Measurements from ENCODE around the gene SEPHS2. TPM values are rescaled to one million over a fixed set of nuclear protein-coding genes. Genes with fewer than 3 reads are reported as not detected.
A peak's percentile ranks its signal among the peaks of the same experiment; 100 is the strongest.
"Not testable (repeated sequence)": the region's sequence is repeated elsewhere in the genome, so short reads cannot be mapped to it uniquely, and the experiment has no call there.

SEPHS2 gene
- total and polyA plus RNA-seq, 8 donors = 28.4 to 64.0 (median 32.2) TPM

- H3K27ac ChIP-seq = no peak overlapping the region
- H3K9me3 ChIP-seq = no peaks in the 10 kb centered on the region
- H3K36me3 ChIP-seq = peaks cover 0 to 17% of the 10 kb centered on the region in 2 donors
- no peak for DNase-seq
- no peak overlapping the region for H3K4me3 ChIP-seq
- ATAC-seq = no peak
- intact Hi-C loops (cut with DNase I) = no loop called here
- TF ChIP-seq CTCF (IDR thresholded peaks at IDR 0.05) = no peak
- peaks cover 7 to 51% of the 10 kb centered on the region in 2 donors for H3K4me1 ChIP-seq
- no peaks in the 10 kb centered on the region for H3K27me3 ChIP-seq
These were observed 47.7 kb downstream of the SEPHS2 start for GRCh38 chr16:30397776-30398660.

GRCh38 chr16:30397056-30397455 is 48.6 kb downstream of the SEPHS2 start:
- DNase-seq (no peak), ATAC-seq (no peak)
- intact Hi-C loops (cut with DNase I) = no loop called here
- Histone ChIP-seq H3K36me3 (peaks cover 0 to 17% of the 10 kb centered on the region in 2 donors), H3K4me3 (no peak overlapping the region), H3K9me3 (no peaks in the 10 kb centered on the region), H3K27ac (no peak overlapping the region), H3K4me1 (peaks cover 7 to 51% of the 10 kb centered on the region in 2 donors), H3K27me3 (no peaks in the 10 kb centered on the region)
- TF ChIP-seq CTCF (IDR thresholded peaks at IDR 0.05) = no peak

- Histone ChIP-seq H3K4me1 (peaks cover 7 to 51% of the 10 kb centered on the region in 2 donors), H3K4me3 (peak overlapping the region in 1 of 2 donors; percentile 78), H3K36me3 (peaks cover 0 to 17% of the 10 kb centered on the region in 2 donors)
- intact Hi-C loops (cut with DNase I); DNase-seq; H3K27ac ChIP-seq; H3K9me3 ChIP-seq; ATAC-seq; H3K27me3 ChIP-seq: not testable (repeated sequence)
These were observed 49.0 kb downstream of the SEPHS2 start for GRCh38 chr16:30396627-30397026.

- ATAC-seq = no peak
- intact Hi-C loops (cut with DNase I) = no loop called here
- no peaks in the 10 kb centered on the region for H3K27me3 ChIP-seq
- peaks cover 7 to 48% of the 10 kb centered on the region in 2 donors for H3K4me1 ChIP-seq
- H3K27ac ChIP-seq = peak overlapping the region; percentile 75 to 76
- H3K36me3 ChIP-seq = peaks cover 0 to 17% of the 10 kb centered on the region in 2 donors
- TF ChIP-seq CTCF (IDR thresholded peaks at IDR 0.05) = no peak
- no peaks in the 10 kb centered on the region for H3K9me3 ChIP-seq
- peak overlapping the region; percentile 74 to 78 for H3K4me3 ChIP-seq
- no peak for DNase-seq
These were observed 49.6 kb downstream of the SEPHS2 start for GRCh38 chr16:30395992-30396585.

- Histone ChIP-seq H3K4me3 (peak within 1 kb of the TSS; percentile 74 to 78), H3K36me3 (peaks cover 0 to 17% of the 10 kb centered on the region in 2 donors), H3K4me1 (peaks cover 7 to 42% of the 10 kb centered on the region in 2 donors), H3K27ac (peak within 1 kb of the TSS; percentile 75 to 76), H3K27me3 (no peaks in the 10 kb centered on the region), H3K9me3 (no peaks in the 10 kb centered on the region)
- peak; percentile 84 to 94 (median 88) for DNase-seq
- peak; percentile 97 for ATAC-seq
- no peak for TF ChIP-seq CTCF (IDR thresholded peaks at IDR 0.05)
- intact Hi-C loops (cut with DNase I) = no loop called here
These were observed 50.3 kb downstream of the SEPHS2 start, which contains the start of gene ZNF48 for GRCh38 chr16:30395155-30395991. TSS of gene ZNF48 (plus strand) at chr16:30395420. CDS start at chr16:30395795, 375 bp downstream.
